NCI-H187 treated with DMSO at 0.1 percent for 48 hours (cell line): ENCODE data around the gene IQGAP1.
A peak's percentile ranks its signal among the peaks of the same experiment; 100 is the strongest.

Source experiments
- DNase-seq: peaks from one replicate; lab custom pipeline; 2025; lab: John Stamatoyannopoulos, UW

The IQGAP1 gene

DNA sequence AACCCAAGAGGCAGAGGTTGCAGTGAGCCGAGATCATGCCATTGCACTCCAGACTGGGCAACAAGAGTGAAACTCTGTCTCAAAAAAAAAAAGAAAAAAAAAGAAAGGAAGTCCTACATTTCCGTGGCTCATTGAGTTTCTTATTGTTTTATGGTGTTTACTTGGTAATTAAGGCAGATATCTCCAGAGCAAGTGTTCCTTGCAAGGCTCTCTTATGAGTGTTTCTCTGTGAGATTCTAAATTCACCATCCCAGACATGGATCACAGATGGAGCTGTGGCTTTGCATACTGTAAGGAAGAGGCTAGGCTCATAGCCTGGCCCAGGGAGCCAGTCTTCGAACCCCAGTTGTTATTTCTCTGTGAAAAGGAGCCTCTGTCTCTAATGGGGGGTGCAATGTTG lies 53.0 kb downstream of the IQGAP1 start:
- no peak for DNase-seq

DNA sequence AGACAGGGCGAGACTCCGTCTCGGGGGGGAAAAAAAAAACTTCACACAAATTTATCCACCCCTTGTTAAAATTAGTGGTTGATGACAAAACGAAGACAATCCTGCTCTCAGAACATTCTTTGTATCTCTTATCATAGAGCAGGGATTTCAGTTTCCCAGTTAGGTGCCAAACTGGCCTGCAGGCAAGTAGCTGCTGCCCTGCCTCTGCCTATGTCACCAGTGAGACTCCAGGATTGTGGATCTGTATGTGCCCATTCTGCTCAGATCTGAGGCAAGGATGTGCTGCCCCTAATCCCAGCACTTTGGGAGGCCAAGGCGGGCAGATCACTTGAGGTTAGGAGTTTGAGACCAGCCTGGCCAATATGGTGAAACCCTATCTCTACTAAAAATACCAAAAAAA lies 54.4 kb downstream of the IQGAP1 start:
- no peak for DNase-seq

DNA sequence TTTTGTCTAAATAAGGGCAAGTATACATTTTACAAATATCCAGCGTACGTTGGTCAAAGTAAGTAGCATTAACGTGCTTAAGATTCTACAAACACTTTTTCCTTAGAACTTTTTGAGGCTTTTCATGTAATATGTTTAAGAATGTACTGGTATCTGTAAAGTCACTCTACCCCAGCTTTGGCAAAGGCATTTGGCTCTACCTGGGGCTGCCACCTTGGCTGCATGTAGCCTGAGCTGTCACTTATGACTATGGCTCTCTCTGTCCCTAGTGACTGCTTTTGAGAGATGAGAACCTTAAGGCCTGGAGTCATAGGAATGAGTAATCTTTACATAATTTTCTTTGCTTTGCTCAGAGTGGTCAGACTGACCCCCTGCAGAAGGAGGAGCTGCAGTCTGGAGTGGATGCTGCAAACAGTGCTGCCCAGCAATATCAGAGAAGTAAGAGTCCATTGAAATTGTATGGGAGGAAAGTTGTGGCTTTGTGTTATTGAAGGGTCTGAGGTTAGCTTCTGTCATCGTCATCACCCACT lies 61.2 kb downstream of the IQGAP1 start:
- no peak for DNase-seq

DNA sequence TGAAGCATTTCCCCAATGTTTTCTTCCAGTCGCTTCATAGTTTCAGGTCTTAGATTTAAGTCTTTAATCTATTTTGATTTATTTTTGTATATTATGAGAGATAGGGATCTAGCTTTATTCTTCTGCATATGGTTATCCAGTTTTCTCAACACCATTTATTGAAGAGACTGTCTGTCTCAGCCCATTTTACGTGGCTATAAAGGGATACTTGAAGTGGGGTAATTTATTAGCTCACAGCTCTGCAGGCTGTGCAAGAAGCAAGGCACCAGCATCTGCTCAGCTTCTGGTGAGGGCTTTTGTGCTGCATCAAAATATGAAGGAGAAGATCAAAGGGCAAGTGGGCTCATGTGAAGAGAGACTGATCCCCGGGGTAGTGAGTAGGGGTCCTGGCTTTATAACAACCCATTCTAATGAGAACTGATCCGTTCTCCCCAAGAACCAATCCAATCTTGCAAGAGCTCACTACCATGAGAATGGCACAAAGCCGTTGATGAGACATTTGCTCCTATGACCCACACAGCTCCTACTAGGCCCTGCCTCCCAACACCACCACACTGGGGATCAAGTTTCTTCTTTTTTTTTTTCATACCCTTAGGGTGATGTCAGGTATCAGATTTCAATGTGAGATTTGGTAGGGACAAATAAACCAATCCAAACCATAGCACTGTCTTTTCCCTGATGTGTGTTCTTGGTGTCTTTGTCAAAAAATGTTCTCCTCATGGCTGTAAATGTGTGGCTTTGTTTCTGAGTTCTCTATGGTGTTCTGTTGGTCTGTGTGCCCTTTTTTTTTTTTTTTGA lies 63.2 kb downstream of the IQGAP1 start:
- peak; percentile 29 for DNase-seq

DNA sequence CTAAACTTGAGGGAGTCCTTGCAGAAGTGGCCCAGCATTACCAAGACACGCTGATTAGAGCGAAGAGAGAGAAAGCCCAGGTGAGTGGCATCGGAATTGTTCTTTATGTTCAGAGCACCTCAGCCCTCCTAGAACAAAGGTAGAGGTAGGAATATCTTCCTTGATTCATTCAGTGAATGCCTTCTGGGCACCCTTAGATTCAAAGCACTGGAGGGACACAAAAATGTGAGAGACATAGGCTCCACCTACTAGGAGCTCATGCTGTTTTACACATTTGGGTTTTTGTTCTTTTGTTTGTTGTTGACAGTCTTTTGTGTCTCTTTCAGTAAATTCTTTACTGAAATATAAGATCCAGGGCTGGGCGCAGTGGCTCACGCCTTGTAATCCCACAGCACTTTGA lies 68.2 kb downstream of the IQGAP1 start:
- DNase-seq: no peak

DNA sequence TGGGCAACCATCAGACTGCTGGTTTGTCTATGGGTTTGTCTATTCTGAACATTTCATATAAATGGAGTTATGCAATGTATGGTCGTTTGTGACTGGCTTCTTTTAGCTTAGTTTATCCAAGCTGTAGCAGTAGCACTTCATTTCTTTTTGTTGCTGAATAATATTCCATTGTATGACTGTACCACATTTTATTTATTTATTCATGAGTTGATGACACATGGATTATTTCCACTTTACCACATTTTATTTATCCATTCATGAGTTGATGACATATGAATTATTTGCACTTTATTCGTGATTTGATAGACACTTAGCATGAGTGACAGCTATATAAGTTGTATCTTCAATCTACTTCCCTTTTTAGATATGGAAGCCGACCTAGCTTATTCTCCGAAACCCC lies 70.0 kb downstream of the IQGAP1 start:
- no peak for DNase-seq

DNA sequence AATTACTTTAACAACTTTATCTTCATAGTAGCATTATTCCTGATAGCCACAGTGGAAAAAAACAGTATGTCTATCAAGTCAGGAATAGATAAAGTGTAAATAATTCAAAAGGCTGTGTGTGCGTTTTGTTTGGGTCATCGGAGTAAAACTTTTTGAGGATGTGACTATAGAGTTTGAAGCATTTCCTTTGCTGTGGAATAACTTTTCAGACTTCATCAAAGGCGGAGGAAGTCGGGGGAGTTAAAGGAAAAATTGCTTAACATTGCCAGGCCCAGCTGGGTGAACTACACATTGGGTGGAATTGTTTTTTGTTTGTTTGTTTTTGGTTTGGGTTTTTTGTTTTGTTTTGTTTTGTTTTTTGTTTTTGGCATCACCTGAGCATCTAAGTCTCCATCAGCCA lies 71.3 kb downstream of the IQGAP1 start:
- DNase-seq: no peak

DNA sequence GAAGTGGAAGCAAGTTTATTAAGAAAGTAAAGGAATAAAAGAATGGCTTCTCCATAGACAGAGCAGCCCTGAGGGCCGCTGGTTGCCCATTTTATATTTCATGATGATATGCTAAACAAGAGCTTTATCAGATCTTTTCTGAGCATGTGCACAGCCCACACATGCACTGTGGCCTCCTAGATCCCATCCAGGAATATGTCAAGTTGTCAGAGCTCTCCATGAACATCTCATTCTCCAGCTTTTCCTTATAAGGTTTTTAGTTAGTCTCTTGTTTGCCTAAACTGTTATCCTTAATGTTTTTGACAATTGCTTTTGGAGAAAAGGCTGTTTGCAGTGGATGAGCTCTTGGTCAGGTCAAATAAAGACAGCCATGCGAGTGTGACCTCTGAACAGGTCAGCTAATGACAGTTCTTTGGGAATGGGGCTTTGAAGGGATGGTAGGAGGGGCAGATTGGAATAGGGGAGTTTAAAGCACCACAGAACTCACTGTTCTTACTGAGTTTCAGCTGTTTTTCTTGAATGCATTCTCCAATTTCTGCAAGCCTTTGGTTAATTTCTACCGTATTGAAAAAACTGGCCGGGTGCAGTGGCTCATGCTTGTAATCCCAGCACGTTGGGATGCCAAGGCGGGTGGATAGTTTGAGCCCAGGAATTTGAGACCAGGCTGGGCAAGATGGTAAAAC lies 72.2 kb downstream of the IQGAP1 start:
- DNase-seq: no peak

DNA sequence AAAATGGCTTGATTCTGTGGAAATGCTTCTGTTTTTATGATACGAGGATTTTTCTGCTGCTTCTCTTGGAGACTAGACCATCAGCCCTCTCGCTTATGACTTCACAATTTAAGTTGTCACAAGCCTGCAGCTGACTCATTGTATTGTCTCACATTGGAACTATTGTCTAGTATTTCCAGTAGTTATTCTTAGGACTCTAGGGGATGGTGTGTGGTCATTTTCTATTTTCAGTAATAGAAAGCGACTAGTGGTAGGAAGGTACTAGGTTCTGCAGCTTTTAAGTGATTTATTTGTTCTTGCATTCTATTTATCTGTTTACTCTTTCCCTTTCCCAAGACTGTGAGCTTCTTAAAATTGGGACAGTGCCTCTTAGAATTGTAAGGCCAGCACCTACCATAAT lies 75.3 kb downstream of the IQGAP1 start:
- DNase-seq: no peak

DNA sequence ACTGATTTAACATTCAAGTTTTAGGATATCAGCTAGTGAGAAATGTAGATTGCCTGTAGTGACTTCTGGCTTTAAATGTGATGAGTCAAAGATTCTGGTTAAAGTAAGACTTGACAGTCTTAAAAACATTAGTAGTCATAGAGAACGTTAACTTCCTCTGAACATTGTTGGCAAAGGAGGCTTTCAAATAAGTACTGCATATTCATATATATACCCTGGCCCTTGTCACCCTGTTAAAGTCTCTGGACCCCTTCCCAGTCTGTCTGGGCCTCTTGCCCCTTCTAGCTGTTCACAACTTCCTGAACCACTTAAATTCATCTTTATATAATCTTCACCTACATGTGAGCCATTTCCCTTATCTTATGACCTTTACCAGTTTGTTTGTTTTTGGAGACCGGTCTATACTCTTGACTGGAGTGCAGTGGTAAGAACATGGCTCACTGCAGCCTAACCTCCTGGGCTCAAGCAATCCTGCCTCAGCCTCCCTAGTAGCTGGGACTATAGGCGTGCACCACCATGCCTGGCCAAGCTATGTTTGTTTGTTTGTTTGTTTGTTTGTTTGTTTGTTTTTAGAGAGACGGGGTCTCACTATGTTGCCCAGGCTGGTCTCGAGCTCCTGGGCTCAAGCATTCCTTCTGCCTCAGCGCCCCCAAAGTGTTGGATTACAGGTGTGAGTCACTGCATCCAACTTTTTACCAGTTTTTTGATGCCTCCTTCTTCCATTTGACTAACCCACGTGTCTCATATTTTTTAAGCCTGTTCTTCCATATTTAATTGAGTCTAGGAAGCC lies 77.3 kb downstream of the IQGAP1 start:
- DNase-seq: no peak

DNA sequence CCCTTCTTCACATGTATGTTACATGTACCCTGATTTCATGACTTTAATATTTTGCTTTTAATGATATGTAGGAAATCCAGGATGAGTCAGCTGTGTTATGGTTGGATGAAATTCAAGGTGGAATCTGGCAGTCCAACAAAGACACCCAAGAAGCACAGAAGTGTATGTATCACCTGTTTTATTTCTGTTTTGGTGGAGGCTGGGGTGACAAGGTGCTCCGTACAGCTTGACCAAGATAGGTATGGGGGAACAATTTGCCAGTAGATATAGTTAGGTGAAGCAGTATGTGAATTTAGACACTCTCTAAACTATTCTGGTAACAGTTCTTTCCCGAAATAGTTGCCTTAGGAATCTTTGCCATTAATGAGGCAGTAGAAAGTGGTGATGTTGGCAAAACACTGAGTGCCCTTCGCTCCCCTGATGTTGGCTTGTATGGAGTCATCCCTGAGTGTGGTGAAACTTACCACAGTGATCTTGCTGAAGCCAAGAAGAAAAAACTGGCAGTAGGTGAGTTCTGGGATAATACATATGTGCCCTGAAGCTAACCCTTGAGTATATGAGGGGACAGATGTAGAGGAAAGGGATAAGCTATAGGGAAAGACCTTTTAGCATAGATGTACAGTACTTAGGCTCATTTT lies 78.0 kb downstream of the IQGAP1 start:
- DNase-seq: no peak

DNA sequence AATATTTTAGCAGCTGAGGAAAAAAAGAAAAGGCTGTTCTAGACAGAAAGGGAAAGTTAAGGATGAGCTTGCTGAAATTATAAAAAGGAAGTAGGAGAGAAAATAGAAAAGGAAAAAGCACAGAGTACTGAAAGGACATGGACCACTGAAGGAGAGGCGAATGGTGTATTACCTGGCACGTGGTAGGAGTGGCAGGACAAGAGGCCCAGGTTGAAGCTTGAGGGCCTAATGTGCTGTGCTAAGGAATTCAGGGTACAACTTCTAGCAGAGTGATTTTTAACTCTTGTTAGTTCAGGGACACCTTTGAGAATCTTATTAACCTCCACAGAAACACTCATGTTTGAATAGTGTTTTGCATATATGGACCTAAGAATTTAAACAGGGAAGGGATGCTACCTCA lies 81.7 kb downstream of the IQGAP1 start:
- DNase-seq: no peak

DNA sequence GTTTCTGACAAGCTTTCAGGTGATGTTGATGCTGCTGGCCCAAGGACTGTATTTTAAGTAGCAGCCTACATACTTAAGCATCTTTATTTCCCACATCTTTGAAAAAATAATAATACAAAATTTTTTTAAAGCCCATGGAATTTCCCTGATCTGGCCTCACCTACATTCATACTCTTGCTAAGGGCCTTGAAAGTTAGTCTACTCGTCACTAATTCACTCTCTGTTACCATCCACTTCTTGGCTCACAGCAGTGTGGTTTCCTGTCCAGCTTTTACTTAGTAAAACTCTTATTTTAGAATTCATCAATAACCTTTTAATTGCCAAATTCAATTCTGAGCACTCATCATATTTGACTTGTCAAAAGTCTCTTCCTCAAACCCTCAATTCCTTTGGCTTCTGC lies 82.4 kb downstream of the IQGAP1 start:
- no peak for DNase-seq

DNA sequence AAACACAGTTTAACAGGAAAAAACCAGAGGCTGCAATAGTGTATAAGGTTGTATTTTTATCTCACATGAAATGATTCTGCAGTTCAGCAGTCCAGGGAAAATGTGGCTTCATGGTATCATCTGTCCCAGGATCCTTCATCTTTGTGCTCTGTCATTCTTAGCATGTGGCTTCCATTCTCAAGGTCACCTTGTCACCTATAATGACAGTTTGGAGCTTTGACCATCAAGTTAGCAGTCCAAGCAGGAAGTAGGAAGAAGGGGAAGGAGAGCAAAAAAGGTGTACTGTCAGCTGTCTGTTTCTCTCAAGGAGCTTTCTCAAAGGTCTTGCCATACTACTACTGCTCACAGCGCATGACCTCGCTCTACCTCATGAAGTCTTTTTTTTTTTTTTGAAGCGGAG lies 83.1 kb downstream of the IQGAP1 start:
- no peak for DNase-seq

DNA sequence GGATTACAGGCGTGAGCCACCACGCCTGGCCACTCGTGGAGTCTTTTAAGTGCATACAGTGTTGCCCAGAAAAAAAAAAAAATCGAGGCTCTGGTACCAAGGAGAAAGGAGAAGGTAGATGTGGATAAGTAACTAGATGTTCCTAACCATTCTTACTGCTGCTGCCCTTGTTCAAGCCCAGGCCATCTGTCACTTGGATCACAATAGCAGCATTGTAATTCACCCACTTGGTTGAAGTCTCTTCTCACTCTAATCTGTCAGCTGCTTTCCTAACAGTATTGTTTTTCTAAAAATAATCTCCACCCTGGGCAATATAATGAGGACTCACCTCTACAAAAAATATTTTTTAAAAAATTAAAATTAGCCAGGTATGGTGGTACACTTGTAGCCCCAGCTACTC lies 83.7 kb downstream of the IQGAP1 start:
- DNase-seq: no peak

DNA sequence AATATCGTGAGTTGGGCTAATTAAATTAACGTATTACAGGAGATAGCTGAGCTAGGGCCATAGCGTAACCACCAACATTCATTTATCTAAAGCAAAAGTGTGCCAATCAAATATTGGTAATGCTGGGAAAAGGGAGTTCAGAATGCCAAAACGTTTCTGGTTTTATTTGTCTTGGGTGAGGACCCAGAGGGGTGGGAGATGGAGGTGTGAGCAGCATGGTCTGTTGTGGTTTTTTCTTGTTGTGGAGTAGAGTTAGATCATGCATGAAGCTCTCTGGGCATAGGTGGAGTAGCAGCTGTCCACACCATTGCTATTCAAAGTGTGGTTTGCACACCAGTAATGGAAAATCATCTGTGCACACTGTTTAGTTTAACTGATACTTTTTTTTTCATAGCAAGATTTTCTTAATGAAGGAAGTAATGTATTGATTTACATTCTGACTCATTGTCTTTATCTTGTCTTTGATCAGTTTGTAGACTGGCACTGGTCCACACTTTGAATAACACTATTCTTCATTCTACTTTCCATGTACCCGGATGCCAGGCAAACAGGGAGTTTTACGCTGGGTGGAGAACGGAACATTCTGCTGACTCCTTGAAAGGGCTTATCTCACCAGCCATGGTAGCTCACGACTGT lies 90.9 kb downstream of the IQGAP1 start:
- DNase-seq: no peak

DNA sequence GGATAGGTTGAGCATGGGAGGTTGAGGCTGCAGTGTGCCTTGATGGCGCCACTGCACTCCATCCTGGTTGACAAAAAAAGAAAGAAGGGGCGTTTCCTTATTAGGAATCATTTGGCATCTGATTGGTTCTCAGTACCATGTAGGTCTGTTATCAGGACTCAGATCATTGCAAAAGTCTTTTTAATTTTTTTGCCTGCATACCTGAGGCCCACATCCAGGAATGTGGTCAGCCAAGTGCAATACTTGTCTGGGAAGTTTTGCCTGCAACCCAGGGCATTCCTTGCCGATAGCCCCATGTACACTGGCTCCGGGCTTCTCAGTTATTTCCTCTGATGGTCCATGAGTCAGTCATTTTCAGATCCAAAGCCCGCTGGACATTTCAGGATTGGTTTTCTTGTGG lies 91.6 kb downstream of the IQGAP1 start:
- DNase-seq: no peak

DNA sequence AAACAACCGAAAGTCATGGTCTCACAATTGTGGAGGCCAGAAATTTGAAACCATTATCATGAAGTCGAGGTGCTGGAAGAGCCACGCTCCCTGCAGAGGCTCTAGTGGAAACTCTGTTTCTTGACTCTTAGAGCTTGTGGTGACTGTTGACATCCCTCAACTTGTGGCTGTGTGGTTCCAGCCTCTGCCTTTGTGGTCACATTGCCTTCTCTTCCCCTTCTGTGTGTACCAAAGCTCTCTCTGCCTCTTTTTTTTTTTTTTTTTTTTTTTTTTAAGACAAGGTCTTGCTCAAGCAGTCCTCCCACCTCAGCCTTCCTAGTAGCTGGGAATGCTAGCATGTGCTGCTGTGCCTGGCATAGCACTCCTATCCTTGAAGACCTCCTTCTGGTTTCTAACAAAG lies 93.0 kb downstream of the IQGAP1 start:
- DNase-seq: no peak

DNA sequence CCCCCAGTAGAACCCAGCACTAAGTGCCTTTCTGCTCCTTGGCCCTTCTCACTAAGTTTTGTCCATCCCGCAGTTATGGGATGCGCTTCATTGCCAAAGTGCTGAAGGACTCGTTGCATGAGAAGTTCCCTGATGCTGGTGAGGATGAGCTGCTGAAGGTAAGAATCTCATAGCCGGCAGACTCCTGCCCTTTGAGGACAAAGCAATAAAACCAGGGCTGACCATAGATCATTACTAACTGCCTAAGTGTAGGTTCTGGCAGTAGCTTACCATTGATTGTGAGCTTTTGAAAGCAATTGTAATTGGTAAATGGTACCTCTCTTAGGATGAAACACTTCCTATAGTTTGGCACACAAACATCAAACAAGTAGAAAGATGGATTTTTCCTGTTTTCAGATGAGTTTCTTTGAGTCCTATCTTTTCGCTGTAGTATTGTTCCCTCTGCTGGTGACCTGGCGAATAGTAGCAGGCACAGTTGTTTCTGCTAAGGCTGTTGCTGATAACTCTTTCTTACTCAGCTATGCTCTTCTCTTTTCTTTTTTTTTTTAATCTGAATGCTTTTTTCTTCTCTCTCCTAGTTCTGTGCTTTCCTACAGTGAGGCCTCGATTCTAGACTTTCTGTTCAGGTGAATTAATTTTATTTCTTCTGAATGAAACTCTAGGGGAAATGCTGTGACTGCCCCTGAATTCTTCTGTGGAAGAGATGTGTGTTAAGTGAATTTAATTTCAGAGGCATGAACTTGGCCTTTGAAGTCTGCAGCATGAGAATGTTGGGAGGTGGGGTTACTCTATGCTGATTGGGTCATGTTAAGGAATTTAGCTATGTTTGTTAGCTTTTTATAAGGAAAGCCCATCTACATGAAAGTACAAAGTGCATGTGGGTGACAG lies 94.3 kb downstream of the IQGAP1 start:
- DNase-seq: no peak

DNA sequence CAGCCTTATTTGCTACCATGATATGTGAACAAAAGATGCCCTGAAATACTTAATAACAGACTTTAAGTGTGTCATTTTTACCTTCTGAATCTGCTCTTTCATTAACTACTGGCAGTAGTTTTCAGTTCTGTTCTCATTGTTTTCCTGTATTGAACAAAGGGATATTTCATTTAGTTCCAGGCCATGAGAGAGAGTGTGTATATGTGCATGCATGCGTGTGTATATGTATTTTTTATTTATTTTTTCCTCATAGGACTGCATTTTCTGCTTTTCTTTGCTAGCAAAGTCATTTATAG lies 94.9 kb downstream of the IQGAP1 start:
- no peak for DNase-seq

DNA sequence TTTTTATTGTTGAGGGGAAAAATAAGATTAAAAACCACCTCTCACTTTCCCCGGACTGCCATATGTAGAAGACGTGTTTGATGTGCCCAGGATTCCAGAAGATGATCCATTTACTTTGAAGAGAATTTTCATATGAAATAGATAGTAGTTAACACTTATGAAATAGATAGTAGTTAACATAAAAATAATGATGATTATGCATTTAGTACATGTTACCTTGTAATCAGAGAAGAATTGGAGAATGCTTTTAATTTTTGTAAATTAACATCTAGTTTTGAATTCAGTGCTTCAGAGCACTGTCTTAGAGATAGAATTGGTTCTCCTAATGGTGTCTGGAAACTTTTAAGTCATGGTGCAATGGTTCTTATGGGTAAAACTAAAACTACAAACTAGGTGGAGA lies 95.6 kb downstream of the IQGAP1 start:
- DNase-seq: no peak
